Measurements from ENCODE around the gene TMEM131.
"Not testable (repeated sequence)": the region's sequence is repeated elsewhere in the genome, so short reads cannot be mapped to it uniquely, and the experiment has no call there.

Gene TMEM131, protein sequence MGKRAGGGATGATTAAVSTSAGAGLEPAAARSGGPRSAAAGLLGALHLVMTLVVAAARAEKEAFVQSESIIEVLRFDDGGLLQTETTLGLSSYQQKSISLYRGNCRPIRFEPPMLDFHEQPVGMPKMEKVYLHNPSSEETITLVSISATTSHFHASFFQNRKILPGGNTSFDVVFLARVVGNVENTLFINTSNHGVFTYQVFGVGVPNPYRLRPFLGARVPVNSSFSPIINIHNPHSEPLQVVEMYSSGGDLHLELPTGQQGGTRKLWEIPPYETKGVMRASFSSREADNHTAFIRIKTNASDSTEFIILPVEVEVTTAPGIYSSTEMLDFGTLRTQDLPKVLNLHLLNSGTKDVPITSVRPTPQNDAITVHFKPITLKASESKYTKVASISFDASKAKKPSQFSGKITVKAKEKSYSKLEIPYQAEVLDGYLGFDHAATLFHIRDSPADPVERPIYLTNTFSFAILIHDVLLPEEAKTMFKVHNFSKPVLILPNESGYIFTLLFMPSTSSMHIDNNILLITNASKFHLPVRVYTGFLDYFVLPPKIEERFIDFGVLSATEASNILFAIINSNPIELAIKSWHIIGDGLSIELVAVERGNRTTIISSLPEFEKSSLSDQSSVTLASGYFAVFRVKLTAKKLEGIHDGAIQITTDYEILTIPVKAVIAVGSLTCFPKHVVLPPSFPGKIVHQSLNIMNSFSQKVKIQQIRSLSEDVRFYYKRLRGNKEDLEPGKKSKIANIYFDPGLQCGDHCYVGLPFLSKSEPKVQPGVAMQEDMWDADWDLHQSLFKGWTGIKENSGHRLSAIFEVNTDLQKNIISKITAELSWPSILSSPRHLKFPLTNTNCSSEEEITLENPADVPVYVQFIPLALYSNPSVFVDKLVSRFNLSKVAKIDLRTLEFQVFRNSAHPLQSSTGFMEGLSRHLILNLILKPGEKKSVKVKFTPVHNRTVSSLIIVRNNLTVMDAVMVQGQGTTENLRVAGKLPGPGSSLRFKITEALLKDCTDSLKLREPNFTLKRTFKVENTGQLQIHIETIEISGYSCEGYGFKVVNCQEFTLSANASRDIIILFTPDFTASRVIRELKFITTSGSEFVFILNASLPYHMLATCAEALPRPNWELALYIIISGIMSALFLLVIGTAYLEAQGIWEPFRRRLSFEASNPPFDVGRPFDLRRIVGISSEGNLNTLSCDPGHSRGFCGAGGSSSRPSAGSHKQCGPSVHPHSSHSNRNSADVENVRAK (N-terminal part only)

DNA sequence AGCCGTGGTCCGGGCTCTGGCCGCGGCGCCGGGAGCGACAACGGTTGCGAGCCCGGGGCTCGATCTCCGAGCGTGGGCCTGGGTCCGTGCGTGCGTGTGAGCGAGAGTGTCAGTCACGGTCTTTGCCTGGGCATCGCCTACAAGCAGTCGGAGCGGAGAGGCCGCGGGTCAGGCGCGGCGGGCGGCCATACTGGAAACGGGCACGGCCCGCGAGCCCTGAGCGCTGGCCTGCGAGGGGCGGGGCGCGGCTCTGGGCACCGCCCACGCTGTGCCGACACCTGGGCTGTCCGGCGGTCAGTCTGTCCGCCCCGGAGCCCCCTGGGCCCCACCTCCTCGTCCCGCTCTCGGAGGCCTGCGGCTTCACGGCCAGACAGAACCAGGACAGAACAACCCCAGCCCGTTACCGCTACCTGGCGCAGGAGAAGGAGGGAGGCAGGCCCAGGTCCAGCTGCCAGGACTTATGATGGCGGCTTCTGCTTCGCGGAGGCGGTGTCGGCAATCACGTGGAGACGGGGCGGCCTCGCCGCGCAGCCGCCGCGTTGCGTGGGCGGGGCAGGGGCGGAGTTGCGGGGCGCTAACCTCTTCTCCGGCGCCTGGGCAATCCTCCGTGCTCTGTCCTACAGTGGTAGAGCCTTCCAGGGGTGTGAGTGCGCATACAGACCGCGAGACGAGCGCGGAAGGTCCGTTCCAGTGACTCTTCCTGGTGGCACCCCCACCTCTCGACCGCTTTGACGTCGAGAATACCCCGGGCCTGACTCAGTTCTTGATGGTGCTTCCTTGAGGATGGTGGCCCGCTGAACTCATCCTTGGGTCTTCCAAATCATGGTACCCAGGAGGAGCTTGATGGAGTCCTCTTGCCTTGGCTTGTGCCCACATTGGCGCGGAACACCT lies at the start of gene TMEM131:
TSS of gene TMEM131 (minus strand) at position 215 of the 891 bp plus-strand sequence. CDS start 286 bp downstream, outside the sequence.
- peak; percentile 95 for DNase-seq (ENCODE audit: low read depth)

DNA sequence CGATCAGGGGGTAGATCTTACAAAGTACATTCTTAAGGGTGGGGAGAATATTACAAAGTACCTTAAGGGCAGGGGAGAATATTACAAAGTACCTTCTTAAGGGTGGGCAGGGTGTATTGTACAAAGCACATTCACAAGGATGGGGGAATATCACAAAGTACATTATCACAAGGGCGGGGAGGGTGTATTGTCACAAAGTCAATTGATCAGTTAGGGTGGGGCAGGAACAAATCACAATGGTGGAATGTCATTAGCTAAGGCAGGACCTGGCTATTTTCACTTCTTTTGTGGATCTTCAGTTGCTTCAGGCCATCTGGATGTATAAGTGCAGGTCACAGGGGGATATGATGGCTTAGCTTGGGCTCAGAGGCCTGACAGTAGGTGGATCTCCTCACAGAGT lies 49.0 kb upstream of the TMEM131 start:
- not testable (repeated sequence) for DNase-seq (ENCODE audit: low read depth)

DNA sequence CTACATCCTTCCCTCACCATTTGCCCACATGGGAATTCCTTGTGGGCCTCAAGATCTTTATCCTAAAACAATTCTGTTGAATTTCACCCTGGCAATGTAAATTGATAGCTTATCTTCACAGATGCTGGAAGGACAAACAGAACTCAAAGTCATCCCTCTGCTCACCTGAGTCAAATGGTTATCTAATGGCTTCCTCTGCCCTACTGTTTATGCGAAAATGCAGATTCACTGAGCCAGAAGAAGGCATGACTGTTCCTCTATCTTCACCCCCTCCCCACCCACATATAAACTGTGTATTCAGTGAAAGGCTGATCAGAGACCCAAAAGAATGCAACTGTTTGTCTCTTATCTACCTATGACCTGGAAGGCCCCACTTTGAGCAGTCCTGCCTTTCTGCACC lies 47.4 kb upstream of the TMEM131 start:
- DNase-seq (ENCODE audit: low read depth) = no peak

DNA sequence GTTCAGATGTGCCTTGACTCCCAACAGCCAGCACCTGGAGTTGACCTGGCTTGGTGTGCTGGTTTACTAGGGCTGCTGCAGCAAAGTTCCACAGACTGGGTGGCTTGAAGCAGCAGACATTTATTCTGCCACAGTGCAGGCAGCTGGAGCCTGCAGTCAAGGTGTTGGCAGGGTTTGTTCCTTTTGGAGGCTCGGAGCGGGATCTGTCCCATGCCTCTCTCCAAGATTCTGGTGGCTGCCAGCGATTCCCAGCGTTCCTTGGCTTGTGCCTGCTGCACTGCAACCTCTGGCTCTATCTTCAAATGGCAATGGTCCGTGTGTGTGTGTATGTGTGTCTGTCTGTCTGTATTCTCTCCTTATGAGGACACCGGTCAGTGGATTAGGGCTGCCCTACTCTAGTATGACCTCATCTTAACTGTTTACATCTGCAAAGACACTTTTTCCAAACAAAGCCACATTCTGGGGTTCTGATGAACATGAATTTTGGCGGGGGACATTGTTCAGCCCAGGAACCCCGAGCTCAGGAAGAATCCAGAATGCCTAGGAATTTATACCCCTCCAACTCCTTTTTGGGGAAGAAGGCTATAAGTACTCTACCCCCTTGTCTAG lies 44.7 kb upstream of the TMEM131 start:
- no peak for DNase-seq (ENCODE audit: low read depth)

DNA sequence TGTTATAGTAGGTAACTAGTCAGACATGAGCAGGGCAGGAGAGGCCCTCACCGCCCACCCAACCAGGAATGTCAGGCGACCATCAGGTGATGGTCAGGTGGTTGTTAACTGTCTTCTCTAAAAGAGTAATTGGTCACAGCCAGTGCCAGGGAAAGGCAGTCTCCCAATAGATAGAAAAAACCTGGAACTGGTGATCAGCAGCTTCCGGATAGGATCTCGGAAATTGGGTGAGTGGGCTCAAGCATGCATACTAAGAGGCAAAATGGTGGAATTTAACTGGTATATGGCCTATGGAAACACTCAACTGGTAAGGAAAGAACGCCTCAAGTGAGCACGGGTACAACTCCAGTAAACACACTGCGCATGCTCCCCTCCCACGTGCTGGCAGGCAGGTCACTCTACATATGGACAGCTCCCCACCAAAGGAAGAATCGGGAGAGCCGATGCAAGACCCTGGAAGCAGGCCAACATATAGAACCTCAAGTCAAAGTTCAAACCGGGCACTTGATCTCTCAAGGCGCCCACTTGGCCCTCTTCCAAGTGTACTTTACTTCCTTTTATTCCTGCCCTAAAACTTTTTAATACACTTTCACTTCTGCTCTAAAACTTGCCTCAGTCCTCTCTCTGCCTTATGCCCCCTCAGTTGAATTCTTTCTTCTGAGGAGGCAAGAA lies 43.5 kb upstream of the TMEM131 start:
- DNase-seq (ENCODE audit: low read depth) = no peak

DNA sequence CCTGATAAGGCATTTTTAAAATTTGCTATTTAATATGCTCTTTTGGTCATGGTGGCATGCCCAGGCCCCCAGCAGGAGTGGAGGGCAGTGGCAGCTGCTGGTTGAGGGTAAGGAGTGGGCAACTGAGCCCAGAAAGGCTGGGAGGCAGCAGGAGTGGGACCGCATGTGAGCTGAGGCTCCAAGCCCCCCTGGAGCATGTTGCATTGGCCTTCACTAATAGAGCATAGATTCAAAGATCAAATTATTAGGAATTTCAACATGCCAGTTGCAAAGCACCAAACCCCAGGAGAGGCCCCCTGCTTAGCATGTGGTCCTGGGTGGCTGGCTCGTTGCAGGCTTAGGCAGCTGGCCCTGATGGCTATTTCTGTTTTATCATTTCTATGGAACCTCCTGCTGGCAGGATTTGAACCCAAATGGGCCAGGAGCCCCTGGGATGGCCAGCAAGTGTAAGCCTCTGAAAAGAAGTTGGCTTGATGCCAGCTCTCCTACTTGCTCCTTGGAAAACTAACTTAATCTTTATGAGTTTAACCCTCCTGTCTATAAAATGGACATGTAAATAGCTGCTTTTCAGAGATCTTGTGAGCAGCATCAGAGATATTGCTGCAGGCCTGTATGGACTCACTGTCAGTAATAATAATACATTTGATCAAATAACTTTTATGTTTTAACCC lies 42.1 kb upstream of the TMEM131 start:
- no peak for DNase-seq (ENCODE audit: low read depth)

DNA sequence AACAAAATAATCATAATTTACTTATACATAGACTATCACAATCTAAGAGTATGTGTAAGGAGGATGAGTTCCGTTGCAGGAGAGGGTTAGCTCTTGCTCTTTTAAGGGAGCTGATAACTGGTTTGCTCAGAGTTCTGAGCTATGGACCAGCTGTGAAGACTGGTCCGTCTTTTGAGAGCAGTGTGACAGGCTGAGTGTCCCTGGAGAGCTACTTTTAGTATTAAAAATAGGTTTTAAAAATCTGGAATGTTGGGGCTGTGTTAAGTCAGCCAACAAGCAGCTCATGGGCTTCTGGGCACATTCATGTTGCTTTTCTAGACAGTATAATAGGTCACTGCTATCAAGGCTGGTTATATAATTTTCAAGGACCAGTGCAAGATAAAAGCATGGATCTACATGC lies 41.5 kb upstream of the TMEM131 start:
- no peak for DNase-seq (ENCODE audit: low read depth)

DNA sequence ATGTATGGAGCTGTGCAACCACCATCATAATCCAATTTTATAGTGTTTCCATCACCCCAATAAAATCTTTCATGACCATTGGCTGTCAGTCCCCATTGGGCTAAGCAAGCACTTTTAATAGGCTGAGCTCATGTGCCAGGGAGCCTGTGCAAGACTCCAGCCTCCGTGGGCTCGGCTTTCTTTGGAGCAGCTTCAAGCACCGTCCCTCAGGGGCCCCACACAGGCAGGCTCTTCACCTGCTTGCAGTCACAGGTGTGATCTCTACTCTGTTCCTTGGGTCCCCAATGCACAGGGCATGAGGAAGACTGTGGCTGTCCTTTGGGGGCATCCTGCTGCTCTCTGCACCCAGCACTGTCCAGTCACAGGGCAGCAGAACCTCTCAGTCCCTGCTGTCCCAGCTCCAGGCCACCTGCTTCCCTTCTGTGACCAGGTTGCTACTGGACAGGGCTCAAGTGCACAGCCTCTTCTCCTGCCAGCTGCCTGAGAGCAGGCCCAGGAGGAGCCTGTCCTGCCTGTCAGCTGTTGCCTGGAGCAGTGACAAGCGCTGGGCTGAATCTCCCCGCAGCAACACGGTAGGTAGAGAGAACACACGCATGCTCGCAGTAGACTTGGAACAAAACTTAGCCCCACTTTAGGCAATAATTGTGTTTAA lies 40.7 kb upstream of the TMEM131 start:
- DNase-seq (ENCODE audit: low read depth) = no peak

DNA sequence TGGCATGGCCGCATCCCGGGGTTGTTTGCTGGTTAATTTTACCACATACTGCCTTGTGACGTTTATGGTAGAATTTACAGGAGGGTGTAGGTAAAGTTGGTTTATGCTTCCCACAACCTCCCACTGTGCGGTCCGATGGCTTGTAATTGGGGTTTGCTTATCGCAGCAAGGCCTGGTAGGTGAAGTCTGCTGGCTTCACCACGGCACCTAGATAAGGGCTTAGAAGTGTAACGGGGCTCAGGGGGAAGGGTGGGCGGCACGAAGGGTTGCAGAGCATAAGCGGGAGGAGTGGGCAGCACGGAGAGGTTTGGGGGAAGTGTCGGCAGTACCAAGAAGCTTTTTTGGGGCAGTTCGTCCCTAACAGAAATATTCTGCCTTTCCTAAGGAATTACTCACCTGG lies 39.0 kb upstream of the TMEM131 start:
- DNase-seq (ENCODE audit: low read depth) = no peak

DNA sequence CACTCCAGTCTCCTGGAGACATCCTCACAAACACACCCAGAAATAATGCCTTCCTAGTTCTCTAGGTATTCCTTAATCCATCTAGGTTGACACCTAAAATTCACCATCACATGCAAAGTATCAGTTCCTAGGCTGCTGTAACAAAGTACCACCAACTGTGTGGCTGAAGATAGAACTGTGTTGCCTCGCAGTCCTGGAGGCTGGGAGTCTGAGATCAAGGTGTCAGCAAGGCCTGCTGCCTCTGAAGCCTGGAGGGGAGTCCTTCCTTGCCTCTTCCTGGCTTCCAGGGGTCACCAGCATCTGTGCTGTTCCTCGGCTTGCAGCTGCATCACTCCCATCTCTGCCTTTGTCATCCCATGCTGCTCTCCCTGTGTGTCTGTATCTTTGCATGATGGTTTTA lies 36.3 kb upstream of the TMEM131 start:
- no peak for DNase-seq (ENCODE audit: low read depth)

DNA sequence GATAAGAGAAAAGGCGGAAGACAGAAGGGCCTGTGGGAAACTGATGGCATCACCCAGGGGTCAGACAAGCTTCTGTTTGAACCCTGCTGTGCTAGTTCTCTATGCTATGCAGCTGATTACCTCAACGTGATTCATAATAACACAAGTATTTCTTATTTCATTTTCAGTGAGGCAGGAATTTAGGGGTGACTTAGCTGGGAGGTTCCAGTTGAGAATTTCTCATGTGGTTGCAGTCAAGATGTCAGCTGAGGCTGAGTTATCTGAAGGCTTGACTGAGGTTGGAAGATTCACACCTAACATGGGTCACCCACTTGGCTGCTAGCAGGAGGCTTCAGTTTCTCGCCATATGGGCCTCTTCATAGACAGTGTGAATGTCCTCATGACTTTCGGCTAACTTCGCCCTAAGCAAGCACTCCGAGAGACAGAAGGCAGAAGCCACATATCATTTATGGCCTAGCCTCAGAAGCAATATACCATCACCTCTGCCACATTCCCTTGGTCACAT lies 34.0 kb upstream of the TMEM131 start:
- no peak for DNase-seq (ENCODE audit: low read depth)

DNA sequence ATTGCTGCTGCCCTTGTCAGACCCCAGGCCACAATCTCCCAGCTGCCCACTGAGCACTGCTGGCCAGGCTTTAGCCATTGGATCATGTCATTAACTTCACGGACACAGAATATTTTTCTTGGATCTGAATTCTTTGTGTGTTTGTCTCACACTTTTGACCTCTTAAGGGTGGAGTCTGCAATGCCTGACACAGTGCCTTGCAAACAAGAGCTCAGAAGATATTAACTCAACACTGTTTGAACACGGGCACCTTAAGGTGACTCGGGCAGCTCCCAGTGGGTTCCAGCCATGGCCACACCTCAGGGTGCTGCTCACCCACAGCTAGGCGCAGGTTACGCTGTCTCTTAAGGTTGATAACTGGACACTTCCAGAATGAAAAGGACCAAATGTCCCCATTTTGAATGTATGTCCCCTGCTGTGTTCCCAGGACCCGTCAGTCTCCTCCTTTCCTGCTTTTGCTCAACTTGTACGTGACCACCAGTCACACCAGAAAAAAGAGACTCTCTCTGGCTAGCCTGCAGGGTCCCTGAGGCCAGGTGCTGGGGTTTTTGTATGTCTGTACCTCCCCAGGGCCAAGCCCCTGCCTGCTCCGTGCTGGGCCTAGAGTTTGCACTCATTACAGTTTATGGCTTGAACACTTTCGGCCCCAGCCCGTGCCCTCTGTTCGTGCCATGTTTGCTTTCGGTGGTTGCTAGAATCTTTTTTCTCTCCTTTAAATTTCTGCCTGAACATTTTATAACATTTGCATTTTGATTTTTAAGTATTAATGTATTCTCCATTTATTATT lies 33.4 kb upstream of the TMEM131 start:
- DNase-seq (ENCODE audit: low read depth) = no peak

DNA sequence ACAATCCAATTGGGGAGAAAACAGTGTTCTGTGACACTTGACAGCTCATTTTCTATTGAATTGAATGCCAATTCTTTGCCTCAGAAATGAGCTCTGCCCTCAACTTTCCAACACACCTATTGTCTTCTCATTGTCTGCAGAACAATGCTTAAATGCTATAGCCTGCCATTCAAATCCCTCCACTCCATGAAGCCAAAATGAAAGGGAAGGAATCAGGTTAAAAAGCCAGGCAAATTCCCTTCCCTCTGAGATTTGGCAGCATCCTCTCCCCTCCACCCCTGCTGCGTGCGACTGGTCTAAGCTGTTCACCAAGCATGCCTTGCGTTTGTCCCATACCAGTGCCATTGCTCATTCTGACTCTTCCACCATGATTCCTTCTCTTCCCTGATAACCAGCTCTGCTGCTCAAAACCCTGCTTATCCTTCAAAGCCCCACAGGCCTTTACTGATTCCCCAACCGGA lies 32.4 kb upstream of the TMEM131 start:
- DNase-seq (ENCODE audit: low read depth) = no peak

DNA sequence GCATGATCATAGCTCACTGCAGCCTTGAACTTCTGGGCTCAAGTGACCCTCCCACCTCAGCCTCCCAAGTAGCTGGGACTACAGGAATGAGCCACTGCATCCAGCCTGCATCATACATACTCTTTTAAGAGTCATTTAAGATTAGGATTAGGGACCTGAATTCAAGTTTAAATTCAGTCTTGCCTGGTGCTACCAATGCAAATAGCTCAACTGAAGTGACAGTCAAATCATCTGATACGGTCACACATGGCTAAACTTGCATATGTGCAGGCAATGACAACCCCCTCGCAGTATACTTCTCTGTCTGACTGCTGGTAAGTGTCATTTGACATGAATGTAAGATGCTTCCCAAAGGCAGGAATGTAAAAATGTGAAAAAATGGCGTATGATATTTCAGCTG lies 31.8 kb upstream of the TMEM131 start:
- no peak for DNase-seq (ENCODE audit: low read depth)

DNA sequence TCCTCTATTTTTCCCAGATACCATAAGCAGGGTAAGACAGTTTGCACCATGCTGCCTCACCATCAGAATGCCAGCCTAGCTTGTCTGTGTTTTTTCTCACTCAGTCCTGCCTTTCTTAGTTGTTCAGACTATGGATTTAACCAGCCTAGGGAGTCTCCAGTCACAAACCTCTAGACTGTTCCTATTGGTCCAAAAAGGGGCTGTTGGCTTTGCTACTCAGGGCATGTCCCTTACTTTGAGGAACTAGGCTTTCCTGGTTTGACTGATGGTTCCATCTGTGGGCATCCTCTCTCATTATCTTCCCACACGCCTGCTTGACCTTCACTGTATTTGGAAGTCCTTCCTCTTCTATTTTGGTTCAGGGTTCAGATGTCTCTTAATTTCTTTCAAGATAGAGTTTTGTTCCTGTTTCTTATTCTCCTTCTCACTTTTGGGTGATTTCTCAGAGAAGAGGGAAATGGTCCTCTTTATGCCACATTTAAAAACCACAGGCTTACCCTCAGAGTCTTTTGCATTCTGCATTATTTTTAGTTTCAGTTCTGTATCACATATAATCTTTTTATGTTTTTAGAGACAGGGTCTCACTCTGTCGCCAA lies 31.3 kb upstream of the TMEM131 start:
- no peak for DNase-seq (ENCODE audit: low read depth)

DNA sequence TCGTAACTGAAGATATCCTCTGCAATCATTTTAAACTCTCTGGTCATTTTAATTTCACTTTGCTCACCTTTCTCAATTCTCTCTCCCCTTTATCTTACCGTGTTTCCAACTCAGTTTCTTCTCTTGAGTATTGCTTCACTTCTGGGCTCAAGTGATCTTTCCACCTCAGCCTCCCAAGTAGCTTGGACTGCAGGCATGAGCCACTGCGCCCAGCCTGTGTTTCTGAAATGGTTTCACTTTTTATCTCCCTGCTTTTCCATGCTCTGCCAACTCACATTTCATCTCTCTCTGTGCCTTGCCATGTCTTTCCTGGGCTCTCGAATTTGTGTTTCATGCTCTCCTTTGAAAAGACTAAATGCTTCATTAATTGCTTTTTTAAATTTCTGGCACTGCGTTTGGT lies 30.5 kb upstream of the TMEM131 start:
- DNase-seq (ENCODE audit: low read depth) = no peak

DNA sequence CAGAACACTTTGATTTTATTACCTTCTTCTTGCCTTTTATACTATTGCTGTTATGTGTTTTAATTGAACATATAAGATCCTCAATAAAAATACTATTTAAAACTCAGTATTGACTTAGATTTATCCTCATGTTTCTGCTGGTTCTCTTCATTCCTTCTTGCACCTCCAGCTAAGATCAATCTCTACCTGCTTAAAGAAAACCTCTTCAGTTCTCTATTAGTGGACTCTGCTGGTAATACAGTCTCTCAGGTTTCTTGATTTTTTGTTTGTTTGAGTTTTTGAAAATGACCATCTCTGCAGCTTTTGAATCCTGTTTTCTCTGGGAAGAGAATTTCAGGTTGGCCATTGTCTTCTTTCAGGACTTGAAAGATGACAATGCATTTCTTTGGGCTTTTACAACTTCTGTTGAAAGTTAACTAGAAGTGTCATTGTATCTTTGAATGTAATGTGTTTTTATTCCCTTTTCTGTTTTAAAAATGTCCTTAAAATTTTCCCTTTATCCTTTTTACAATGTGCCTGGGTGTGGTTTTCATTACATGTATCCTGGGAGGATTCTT lies 29.8 kb upstream of the TMEM131 start:
- DNase-seq (ENCODE audit: low read depth) = no peak

All from stimulated activated CD8-positive, alpha-beta memory T cell treated with anti-CD3 and anti-CD28 coated beads, Interleukin-15, amount 100 ng/mL, for 1 hour (primary cell).